B cell (primary cell): ENCODE measurements around the gene POLR1B.

Experiments
- EZH2 ChIP-seq: IDR thresholded peaks from 2 replicates; pipeline ENCODE4 v1.6.1; 2012; ENCODE audit warnings: borderline replicate concordance, low read depth, mild to moderate bottlenecking, moderate library complexity, low read length; ENCODE audit not compliant: insufficient read depth, poor library complexity, severe bottlenecking
- TF ChIP-seq, protein P1 (sequence below): fragments of 200-600 bp; IDR thresholded peaks from one replicate; pipeline ENCODE4 v1.8.0; 2022; ENCODE audit warnings: antibody characterized with exemption, mild to moderate bottlenecking

DNA sequence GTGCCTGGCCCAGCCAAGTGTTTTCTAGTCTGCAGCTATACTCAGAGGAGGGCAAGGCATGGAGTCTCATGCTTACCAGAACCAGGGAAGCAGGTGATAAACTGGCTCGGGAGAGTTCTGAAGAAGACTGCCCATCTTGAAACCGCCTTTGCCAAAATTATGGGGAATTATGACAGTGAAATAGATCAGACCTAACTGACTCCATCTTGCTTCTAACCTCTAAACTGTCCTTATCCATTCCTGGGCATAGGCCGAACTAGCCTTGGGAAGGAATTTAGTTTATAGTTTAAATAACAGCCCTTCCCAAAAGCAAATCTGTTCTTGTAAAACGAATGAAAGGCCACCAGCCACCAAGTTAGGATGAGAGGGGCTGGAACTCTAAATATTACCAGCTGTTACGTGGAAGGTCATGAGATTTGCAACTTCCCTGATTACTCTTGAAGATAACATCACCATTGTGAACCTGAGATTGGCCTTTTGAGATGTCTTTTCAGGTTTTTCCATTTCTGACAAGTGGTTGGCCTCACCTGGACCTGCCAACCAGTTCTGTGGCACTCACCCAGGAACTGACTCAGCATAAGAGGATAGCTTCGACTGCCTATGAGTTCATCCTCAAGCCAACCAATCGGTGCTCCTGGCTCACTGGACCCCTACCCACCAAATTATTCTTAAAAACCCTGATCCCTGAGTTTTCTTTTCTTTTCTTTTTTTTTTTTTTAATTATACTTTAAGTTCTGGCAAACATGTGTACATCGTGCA, 65.6 kb downstream of the POLR1B start:
- TF ChIP-seq, protein P1, sequence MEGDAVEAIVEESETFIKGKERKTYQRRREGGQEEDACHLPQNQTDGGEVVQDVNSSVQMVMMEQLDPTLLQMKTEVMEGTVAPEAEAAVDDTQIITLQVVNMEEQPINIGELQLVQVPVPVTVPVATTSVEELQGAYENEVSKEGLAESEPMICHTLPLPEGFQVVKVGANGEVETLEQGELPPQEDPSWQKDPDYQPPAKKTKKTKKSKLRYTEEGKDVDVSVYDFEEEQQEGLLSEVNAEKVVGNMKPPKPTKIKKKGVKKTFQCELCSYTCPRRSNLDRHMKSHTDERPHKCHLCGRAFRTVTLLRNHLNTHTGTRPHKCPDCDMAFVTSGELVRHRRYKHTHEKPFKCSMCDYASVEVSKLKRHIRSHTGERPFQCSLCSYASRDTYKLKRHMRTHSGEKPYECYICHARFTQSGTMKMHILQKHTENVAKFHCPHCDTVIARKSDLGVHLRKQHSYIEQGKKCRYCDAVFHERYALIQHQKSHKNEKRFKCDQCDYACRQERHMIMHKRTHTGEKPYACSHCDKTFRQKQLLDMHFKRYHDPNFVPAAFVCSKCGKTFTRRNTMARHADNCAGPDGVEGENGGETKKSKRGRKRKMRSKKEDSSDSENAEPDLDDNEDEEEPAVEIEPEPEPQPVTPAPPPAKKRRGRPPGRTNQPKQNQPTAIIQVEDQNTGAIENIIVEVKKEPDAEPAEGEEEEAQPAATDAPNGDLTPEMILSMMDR: no peak
- no peak for TF ChIP-seq EZH2
